Lower leg skin (tissue), 4 donors: ENCODE results near the gene PTPRQ. TPM values are rescaled to one million over a fixed set of nuclear protein-coding genes. Genes with fewer than 3 reads are reported as not detected.

Experiments
- DNase-seq, 2 donors: peaks; one replicate each; pipeline ENCODE4 v3.0.0-alpha.2; 2019; ENCODE audit warnings: low spot score in 2 of 2
- H3K4me3 ChIP-seq: fragments of 200-600 bp; sonication (generic); 2 replicates; pipeline ENCODE4 v1.5.1; 2017; ENCODE audit warnings: mild to moderate bottlenecking, low read depth; ENCODE audit not compliant: poor library complexity, severe bottlenecking
- CTCF ChIP-seq, 3 donors: fragments of 450-650 bp; IDR thresholded peaks; one replicate each; pipeline ENCODE4 v1.5.1; 2016; ENCODE audit warnings: antibody characterized with exemption in 3 of 3, mild to moderate bottlenecking in 3 of 3, moderate library complexity in 2 of 3
- POLR2A ChIP-seq, 2 donors: fragments of 450-650 bp; IDR thresholded peaks; one replicate each; pipeline ENCODE4 v1.6.1; 2016 to 2017; ENCODE audit warnings: antibody characterized with exemption in 2 of 2, mild to moderate bottlenecking in 1 of 2, moderate library complexity in 1 of 2
- WGBS, 2 donors: methylation state at CpG; one replicate each; pipeline ENCODE4 v1.1.5; 2018; 5-methylcytosine and 5-hydroxymethylcytosine counted together
- intact Hi-C: fragments of 100-400 bp; cut with DNase I; formaldehyde crosslinking; loops from one replicate; pipeline ENCODE4 v1.15.0; 2023; ENCODE audit warnings: low total_unique reads
- total RNA-seq, 4 donors: library from RNA; depleted of rRNA; stranded (reverse); fragments of >200 nt; gene quantifications; one replicate each; pipeline ENCODE4 v1.1.0, GENCODE V29; 2016

Gene PTPRQ
- total RNA-seq, 4 donors from 2014 or later: 0.03 to 0.47 (median 0.08) TPM; not detected in 1

- intact Hi-C loops: no loop called here
- 44 to 45% methylated on average over 4 of the region's 4 CpGs for WGBS, 2 donors
- TF ChIP-seq CTCF (IDR thresholded peaks at IDR 0.05): no peak
- TF ChIP-seq POLR2A (IDR thresholded peaks at IDR 0.05): no peak
Measured at GRCh38 chr12:80717856-80718255, 273.8 kb downstream of the PTPRQ start.

GRCh38 chr12:80720516-80720915 lies 276.5 kb downstream of the PTPRQ start:
- no peak for TF ChIP-seq CTCF (IDR thresholded peaks at IDR 0.05)
- TF ChIP-seq POLR2A (IDR thresholded peaks at IDR 0.05): no peak
- 83 to 86% methylated on average over 1 of the region's 1 CpG for WGBS, 2 donors
- H3K4me3 ChIP-seq: no peak overlapping the region
- no peak for DNase-seq
- intact Hi-C loops: no loop called here

More at GRCh38 chr12:80717856-80718255, 273.8 kb downstream of the PTPRQ start:
- DNase-seq: no peak
- H3K4me3 ChIP-seq: no peak overlapping the region

GRCh38 chr12:80721326-80721725 lies 277.3 kb downstream of the PTPRQ start:
- DNase-seq: no peak
- intact Hi-C loops: no loop called here
- no peak for TF ChIP-seq CTCF (IDR thresholded peaks at IDR 0.05)
- TF ChIP-seq POLR2A (IDR thresholded peaks at IDR 0.05): no peak
- 80 to 83% methylated on average over 3 of the region's 3 CpGs for WGBS, 2 donors
- H3K4me3 ChIP-seq: no peak overlapping the region
